Type B pancreatic cell (in vitro differentiated cells): Measurements from ENCODE around the gene FLAD1. TPM values are rescaled to one million over a fixed set of nuclear protein-coding genes. Genes with fewer than 3 reads are reported as not detected.
A peak's percentile ranks its signal among the peaks of the same experiment; 100 is the strongest.

Experiments used
- DNase-seq: peaks from one replicate; pipeline ENCODE4 v3.0.0; 2021; ENCODE audit warnings: mixed read lengths; ENCODE audit not compliant: unreplicated experiment; ENCODE audit errors: extremely low spot score
- H3K27ac Mint-ChIP-seq: 2 replicates; pipeline ENCODE4 v1.8.0; 2021; ENCODE audit warnings: mild to moderate bottlenecking, mixed read lengths
- H3K27me3 Mint-ChIP-seq: 2 replicates; pipeline ENCODE4 v1.8.0; 2021; ENCODE audit warnings: mixed read lengths
- H3K36me3 Mint-ChIP-seq: 2 replicates; pipeline ENCODE4 v1.8.0; 2021; ENCODE audit warnings: mixed read lengths
- H3K4me1 Mint-ChIP-seq: one replicate; pipeline ENCODE4 v1.8.0; 2021; ENCODE audit warnings: mixed read lengths; ENCODE audit not compliant: unreplicated experiment
- H3K4me3 Mint-ChIP-seq: 2 replicates; pipeline ENCODE4 v1.8.0; 2021; ENCODE audit warnings: mild to moderate bottlenecking, mixed read lengths
- H3K9me3 Mint-ChIP-seq: 2 replicates; pipeline ENCODE4 v1.8.0; 2021; ENCODE audit warnings: mixed read lengths
- CTCF ChIP-seq: fragments of 200-600 bp; sonication (generic); conservative IDR thresholded peaks from 2 replicates; pipeline ENCODE4 v1.5.0; 2021; ENCODE audit warnings: antibody characterized with exemption, mild to moderate bottlenecking
- microRNA-seq: library from miRNA; unstranded; fragments of <30 nt; microRNA quantifications from one replicate; pipeline ENCODE4, GENCODE V29; 2020
- total RNA-seq: library from RNA; stranded (reverse); gene quantifications from 2 replicates; pipeline ENCODE4 v1.2.1, GENCODE V29; 2021; ENCODE audit warnings: low replicate concordance

The FLAD1 gene
- total RNA-seq, 1 donor from 2014 or later = 59.0 TPM

GRCh38 chr1:155037043-155037442 lies 53.9 kb downstream of the FLAD1 start:
- no peak overlapping the region for H3K27ac Mint-ChIP-seq

GRCh38 chr1:155037851-155038441 lies 54.8 kb downstream of the FLAD1 start:
- Mint-ChIP-seq H3K4me1 (no peaks in the 10 kb centered on the region), H3K27ac (peak overlapping the region; percentile 44), H3K4me3 (no peak overlapping the region), H3K9me3 (no peaks in the 10 kb centered on the region), H3K36me3 (no peaks in the 10 kb centered on the region), H3K27me3 (peaks cover 7% of the 10 kb centered on the region)
- no peak for TF ChIP-seq CTCF
- no peak for DNase-seq

More at GRCh38 chr1:155037043-155037442, 53.9 kb downstream of the FLAD1 start:
- Mint-ChIP-seq H3K4me3 (no peak overlapping the region), H3K9me3 (no peaks in the 10 kb centered on the region), H3K27me3 (peaks cover 3% of the 10 kb centered on the region), H3K36me3 (no peaks in the 10 kb centered on the region), H3K4me1 (no peaks in the 10 kb centered on the region)
- no peak for DNase-seq
- no peak for TF ChIP-seq CTCF

- no peaks in the 10 kb centered on the region for H3K36me3 Mint-ChIP-seq
- peaks cover 7% of the 10 kb centered on the region for H3K27me3 Mint-ChIP-seq
- no peak overlapping the region for H3K4me3 Mint-ChIP-seq
- no peak for DNase-seq
- H3K27ac Mint-ChIP-seq = peak overlapping the region; percentile 44
- no peaks in the 10 kb centered on the region for H3K4me1 Mint-ChIP-seq
- H3K9me3 Mint-ChIP-seq = no peaks in the 10 kb centered on the region
- TF ChIP-seq CTCF = no peak
These were observed 55.6 kb downstream of the FLAD1 start for GRCh38 chr1:155038602-155039307.

GRCh38 chr1:155039308-155039669 lies 56.1 kb downstream of the FLAD1 start:
- Mint-ChIP-seq H3K4me3 (no peak overlapping the region), H3K27ac (no peak overlapping the region), H3K27me3 (peaks cover 7% of the 10 kb centered on the region), H3K9me3 (no peaks in the 10 kb centered on the region), H3K36me3 (no peaks in the 10 kb centered on the region), H3K4me1 (peaks cover under 1% of the 10 kb centered on the region)
- no peak for DNase-seq
- TF ChIP-seq CTCF = no peak

- Mint-ChIP-seq H3K36me3 (no peaks in the 10 kb centered on the region), H3K27me3 (peaks cover 7% of the 10 kb centered on the region), H3K4me3 (no peak overlapping the region), H3K9me3 (no peaks in the 10 kb centered on the region), H3K27ac (no peak overlapping the region), H3K4me1 (peaks cover 11% of the 10 kb centered on the region)
- no peak for TF ChIP-seq CTCF
- no peak for DNase-seq
These were observed 57.4 kb downstream of the FLAD1 start for GRCh38 chr1:155040358-155041093.

Small RNA genes lying within 50 kb of the gene (microRNA-seq; reads per million reads assigned to microRNA genes)
- not detected for gene MIR4258

Other genes with a start within 250 kb of the FLAD1 start
- 0.45 and 3.8 TPM in 2 replicates for gene KCNN3, start 113.1 kb upstream of the FLAD1 start, total RNA-seq
- 30.3 and 46.2 TPM in 2 replicates for gene PMVK, start 46.6 kb upstream of the FLAD1 start, total RNA-seq
- 57.3 and 65.8 TPM in 2 replicates for gene PBXIP1, start 27.2 kb upstream of the FLAD1 start, total RNA-seq
- gene PYGO2, start 21.6 kb upstream of the FLAD1 start, total RNA-seq = 48.1 and 49.0 TPM in 2 replicates
- 65.3 and 87.8 TPM in 2 replicates for gene SHC1, start 12.6 kb upstream of the FLAD1 start, total RNA-seq
- gene CKS1B, start 8.7 kb upstream of the FLAD1 start, total RNA-seq = 58.8 and 119 TPM in 2 replicates
- 0.52 and 1.1 TPM in 2 replicates for gene LENEP, start 10.2 kb downstream of the FLAD1 start, total RNA-seq
- gene ZBTB7B, start 19.5 kb downstream of the FLAD1 start, total RNA-seq = 38.1 and 75.9 TPM in 2 replicates
- gene DCST2, start 50.4 kb downstream of the FLAD1 start, total RNA-seq = 1.6 and 2.4 TPM in 2 replicates
- not detected in 2 replicates for gene DCST1, start 50.5 kb downstream of the FLAD1 start, total RNA-seq
- 61.9 and 69.0 TPM in 2 replicates for gene ADAM15, start 68.0 kb downstream of the FLAD1 start, total RNA-seq
- gene EFNA4, start 80.4 kb downstream of the FLAD1 start, total RNA-seq = 21.2 and 22.1 TPM in 2 replicates
- 3.4 and 4.7 TPM in 2 replicates for gene EFNA3, start 95.5 kb downstream of the FLAD1 start, total RNA-seq
- gene EFNA1, start 144.5 kb downstream of the FLAD1 start, total RNA-seq = 26.1 and 69.9 TPM in 2 replicates
- gene SLC50A1, start 152.5 kb downstream of the FLAD1 start, total RNA-seq = 27.8 and 43.0 TPM in 2 replicates
- gene DPM3, start 157.2 kb downstream of the FLAD1 start, total RNA-seq = 73.9 and 75.3 TPM in 2 replicates
- gene KRTCAP2, start 190.0 kb downstream of the FLAD1 start, total RNA-seq = 173 and 179 TPM in 2 replicates
- 2.0 and 8.1 TPM in 2 replicates for gene TRIM46, start 190.5 kb downstream of the FLAD1 start, total RNA-seq
- 23.2 and 28.0 TPM in 2 replicates for gene THBS3, start 224.6 kb downstream of the FLAD1 start, total RNA-seq
- gene MTX1, start 225.4 kb downstream of the FLAD1 start, total RNA-seq = 34.0 and 44.2 TPM in 2 replicates